ENCODE results near the gene NGLY1.

Gene NGLY1

DNA sequence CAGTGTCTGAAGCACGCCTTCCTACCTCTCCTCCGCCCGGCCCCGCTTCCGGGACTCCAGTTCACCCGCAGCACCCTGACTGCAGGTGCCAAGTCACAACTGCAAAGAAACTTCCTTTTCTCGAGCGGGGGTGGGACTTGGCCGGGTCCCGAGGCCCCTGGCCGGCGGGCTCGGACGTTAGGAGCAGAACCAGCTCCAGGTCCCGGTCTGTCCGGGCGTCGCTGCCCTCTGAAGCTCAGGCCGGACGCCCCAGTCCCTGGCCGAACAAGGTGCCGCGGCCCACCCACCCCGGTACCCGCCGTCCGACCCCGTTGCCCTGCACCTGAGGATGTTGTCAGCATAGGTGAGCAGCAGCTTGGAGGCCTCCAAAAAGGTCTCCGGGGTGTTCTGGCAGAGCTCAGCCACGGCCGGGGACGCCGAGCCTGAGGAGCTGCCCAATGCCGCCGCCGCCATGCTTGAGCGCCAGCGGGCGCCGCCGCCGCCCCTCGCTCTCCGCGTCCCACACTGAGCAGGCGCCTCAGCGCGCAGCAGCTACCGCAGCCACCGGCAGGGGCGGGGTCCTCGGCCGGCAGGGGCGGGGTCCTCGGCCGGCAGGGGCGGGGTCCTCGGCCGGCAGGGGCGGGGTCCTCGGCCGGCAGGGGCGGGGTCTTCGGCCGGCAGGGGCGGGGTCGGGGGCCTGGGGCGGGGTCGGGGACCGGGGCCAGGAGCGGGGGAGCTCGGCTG lies at the start of gene NGLY1:
Gene NGLY1 (minus strand): TSS at position 506 of the 723 bp plus-strand sequence. CDS start 53 bp downstream, at position 453.
- DNase-seq = peak; percentile 91

GRCh38 chr3:25831578-25831977 lies 48.3 kb upstream of the NGLY1 start:
- DNase-seq = no peak

GRCh38 chr3:25830373-25831280 lies 47.4 kb upstream of the NGLY1 start:
- DNase-seq = no peak

GRCh38 chr3:25826510-25826909 lies 43.3 kb upstream of the NGLY1 start:
- DNase-seq = no peak

DNA sequence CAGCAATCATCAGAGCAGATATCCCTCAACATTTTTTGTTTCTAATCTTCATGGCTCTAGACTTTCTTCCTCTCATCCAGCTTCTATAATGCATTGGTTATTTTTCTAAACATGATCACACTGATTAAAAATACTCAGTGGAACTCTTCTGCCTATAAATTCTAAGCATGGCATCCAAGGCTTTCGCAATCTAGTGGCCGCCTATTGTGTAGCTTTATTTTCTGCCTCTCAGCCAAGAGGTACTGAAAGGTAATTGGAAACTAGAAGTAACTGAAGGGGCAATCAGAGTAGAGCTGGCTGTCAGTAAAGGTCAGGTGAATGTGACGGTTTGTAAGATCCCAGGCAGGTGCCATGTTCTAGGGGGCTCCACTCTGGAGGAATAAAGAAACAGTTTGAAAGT lies 40.1 kb upstream of the NGLY1 start:
- DNase-seq = no peak

DNA sequence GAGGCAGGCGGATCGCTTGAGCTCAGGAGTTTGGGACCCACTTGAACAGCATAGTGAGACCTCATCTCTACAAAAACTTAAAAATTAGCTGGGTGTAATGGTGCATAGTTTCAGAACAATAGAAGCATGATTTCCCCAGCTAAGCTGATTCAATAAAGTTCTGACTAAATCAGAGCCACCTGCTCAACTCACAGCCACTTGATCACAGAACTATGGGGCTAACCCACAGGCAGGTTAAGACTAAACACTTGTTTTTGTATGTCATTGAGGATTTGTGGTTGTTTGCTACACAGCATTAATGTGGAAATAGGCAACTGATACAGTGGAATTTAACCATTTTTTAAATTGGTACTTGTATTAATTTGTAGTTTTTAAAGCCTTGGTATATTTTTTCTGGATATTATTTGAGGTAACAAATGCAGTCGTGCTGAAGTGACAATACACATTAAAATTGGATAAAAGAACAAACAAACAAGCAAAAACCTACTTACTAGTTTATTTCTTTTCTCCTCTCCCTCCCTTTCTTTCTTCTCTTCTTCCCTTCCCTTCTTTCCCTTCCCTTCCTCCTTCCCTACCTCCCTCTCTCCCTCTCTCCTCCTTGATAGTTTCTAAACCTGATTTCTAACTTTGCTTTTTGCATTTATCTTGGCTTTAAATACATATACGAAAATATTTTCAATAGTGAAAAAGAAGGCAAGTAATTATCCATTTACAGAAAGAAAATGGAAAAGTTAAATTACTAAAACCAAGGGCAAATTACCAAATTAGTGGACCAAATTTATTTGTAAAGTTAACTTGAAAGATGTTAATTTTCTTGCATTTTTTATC lies 38.7 kb upstream of the NGLY1 start:
- DNase-seq = no peak

- no peak for DNase-seq
Observed at GRCh38 chr3:25820816-25821486, 37.7 kb upstream of the NGLY1 start.

- no peak for DNase-seq
Observed at GRCh38 chr3:25820366-25820765, 37.1 kb upstream of the NGLY1 start.

DNA sequence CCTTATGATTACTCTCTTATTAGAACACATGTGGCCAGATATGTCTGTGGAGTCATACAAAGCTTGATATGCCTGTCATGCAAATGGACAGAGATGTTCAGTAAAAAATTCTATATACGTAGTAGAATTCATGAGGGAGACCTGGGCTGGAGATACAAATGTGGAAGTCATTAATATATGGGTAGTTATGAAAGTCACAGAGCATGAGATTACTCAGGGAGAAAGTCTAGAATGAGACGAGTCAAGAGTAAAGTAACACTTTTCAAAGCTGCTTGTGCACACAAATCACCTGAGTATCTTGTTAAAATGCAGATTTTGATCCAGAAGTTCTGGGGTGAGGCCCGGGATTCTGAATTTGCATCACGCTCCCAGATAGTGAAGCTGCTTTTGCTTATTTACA lies 35.1 kb upstream of the NGLY1 start:
- DNase-seq = no peak

DNA sequence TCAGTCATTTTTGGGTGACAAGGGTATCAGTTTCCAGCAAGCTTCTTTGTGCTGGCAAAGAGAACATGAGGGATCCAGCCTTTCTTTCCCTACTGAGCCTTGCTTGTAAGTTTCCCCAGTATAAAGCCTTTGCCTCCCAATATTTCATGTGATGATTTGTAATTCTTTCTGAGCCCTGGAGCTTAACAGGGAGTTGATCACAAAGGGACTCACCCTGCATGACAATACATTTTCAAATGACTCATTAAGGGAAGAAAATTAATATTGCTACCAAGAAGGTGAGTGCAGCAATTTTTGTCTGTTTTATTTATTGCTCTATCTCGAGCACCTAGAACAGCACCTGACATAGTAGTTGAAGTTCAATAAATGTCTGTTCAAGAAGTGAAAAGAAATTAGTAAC lies 34.4 kb upstream of the NGLY1 start:
- no peak for DNase-seq

DNA sequence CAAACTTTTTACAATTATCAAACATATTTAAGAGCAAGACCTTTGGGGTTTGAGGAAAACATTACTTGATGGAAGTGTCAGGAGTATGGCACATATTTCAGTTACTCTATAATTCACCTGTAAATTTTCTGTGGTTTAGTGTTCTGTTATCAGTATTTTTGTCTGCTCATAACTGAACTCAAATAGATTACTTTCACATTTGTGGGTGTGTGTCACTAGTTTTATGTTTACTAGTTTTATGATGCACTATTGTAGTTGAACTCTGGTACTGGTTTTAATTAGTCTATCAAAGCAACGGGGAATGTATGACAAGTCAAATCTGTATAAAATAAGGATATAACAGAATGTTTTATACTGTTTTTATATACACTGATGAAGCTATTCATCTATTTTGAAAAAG lies 33.9 kb upstream of the NGLY1 start:
- no peak for DNase-seq

DNA sequence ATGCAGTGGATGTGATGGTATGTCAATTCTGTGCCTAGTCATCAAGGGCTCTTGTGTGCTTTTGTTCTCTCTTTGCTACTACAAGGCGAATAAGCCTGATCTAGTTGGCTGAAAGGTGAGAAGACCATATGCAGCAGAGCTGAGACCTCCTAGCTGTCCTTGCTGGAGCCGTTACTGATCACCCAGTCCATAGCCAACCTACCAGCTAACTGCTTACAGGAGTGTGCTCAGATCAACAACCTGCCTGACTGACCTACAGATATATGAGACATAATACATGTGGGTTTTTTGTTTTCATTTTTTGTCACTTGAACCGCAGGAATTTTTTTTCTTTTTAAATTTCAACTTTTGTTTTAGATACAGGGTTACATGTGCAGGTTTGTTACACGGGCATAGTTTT lies 29.4 kb upstream of the NGLY1 start:
- no peak for DNase-seq

- no peak for DNase-seq
Observed at GRCh38 chr3:25804676-25805075, 21.4 kb upstream of the NGLY1 start.

DNA sequence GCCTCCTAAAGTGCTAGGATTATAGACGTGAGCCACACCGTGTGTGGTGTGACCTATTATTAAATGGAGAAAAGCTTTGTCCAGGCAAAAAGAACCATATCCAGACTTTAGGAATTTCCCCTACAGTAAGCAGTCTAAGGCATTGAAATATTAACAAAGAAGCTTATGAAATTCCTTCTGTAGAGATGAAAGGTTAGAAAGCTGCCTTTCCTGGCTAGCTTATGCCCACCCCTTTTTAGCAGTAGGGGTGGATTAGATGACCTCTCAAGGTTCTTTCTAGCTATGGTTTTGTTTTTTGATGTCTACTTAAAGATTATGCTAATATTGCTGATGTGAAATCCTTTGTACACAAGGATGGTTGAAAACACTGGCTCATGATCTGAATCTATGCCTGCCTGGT lies 20.6 kb upstream of the NGLY1 start:
- no peak for DNase-seq

DNA sequence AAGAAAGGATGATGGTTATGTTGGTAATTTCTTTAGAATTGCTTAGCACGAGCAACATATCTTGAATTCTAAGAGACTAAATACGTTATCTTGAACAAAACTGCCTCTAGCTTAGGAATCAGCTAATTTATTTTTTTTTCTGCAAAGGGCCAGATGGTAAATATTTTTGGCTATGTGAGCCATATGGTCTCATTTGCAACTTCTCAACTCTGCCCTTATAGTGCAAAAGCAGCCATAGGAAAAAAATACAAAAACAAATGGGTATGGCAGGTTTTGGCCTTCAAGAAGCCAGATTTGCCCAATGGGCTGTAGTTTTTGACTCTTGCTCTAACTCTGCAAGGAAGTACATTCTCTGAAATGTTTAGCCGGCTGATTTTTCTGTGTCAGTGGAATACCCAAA lies 18.5 kb upstream of the NGLY1 start:
- DNase-seq = no peak

- DNase-seq = peak; percentile 59
Observed at GRCh38 chr3:25789596-25790556, 6.6 kb upstream of the NGLY1 start, which contains the start of gene OXSM. TSS of gene OXSM (plus strand) at chr3:25790090. CDS start at chr3:25791021, 931 bp downstream.

DNA sequence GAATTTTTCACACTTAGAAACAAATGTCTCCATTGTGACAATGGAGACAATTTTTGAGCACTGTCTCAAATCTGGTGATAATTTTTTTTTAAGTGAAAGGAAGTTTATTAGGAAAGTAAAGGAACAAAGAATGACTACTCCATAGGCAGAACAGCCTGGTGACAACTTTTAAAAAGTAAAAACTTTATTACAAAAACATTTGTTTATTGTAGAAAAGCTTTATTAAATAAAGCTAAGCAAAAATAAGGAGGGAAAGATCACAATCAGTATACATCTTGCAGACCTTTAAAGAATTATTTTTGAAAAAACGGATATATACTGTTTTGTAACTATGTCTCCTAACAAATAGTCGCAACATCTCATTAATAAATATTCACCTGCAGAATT lies 6.0 kb upstream of the NGLY1 start:
- no peak for DNase-seq

GRCh38 chr3:25787689-25788088 lies 4.4 kb upstream of the NGLY1 start:
- no peak for DNase-seq

DNA sequence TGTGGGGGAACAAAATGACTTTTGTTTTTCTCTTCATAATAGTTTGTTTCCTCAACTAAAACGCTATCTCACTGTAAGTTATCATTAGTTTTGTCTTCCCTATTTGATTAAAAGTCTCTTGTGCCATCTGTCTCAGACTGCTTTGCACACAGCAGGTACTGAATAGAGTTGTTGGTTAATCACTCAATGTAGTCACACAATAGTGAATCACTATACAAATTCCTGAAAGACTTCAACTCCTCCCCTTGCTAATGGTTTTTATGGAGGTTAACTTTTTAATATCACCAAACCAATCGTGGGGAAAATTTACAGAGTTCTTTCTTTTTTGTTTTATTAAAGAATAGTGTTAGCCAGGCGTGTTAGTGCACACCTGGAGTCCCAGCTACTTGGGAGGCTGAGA lies 2.6 kb upstream of the NGLY1 start:
- DNase-seq = no peak

DNA sequence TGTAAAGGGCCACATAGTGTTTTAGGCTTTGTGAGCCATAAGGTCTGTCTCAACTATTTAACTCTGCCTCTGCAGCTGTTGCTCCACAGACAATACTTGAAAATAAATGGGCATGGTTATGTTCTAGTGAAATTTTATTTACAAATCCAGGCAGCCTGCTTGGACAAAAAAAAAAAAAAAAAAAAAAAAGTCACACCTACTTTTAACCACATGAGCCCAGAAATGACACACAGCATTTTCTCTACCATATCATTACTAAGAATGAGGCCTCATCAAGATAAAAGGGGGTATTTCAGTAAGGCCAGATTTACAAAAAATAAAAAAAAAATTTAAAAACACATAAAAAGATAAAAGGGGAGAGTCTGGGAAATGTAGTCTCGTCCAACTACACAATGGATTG lies 1.7 kb upstream of the NGLY1 start:
- no peak for DNase-seq
